MM.1S (cell line): ENCODE results near the gene CHAMP1.
A peak's percentile ranks its signal among the peaks of the same experiment; 100 is the strongest.

Experiments
- DNase-seq: peaks from one replicate; pipeline ENCODE4 v3.0.0-alpha.2; 2015
- H2AFZ ChIP-seq: fragments of 300-600 bp; sonication (generic); 2 replicates; pipeline ENCODE4 v1.6.0; 2016; ENCODE audit warnings: antibody characterized with exemption, low read length
- H3F3A ChIP-seq: fragments of 300-600 bp; sonication (generic); 2 replicates; pipeline ENCODE4 v1.6.1; 2016; ENCODE audit warnings: mild to moderate bottlenecking, antibody characterized with exemption, low read length, moderate library complexity, mixed read lengths; ENCODE audit not compliant: insufficient read depth
- H3K27ac ChIP-seq: fragments of 300-600 bp; sonication (generic); 2 replicates; pipeline ENCODE4 v1.5.1; 2016; ENCODE audit warnings: mild to moderate bottlenecking, low read length
- H3K27me3 ChIP-seq: fragments of 300-600 bp; sonication (generic); replicated peaks from 2 replicates; pipeline ENCODE4 v1.6.0; 2016; ENCODE audit warnings: low read length; ENCODE audit not compliant: insufficient read depth
- H3K36me3 ChIP-seq: fragments of 300-600 bp; sonication (generic); replicated peaks from 2 replicates; pipeline ENCODE4 v1.6.1; 2016; ENCODE audit warnings: mild to moderate bottlenecking, low read length, mixed read lengths; ENCODE audit not compliant: insufficient read depth
- H3K4me1 ChIP-seq: fragments of 300-600 bp; sonication (generic); 2 replicates; pipeline ENCODE4 v1.6.1; 2016; ENCODE audit warnings: low read length, mixed read lengths
- H3K4me2 ChIP-seq: fragments of 300-600 bp; sonication (generic); 2 replicates; pipeline ENCODE4 v1.6.0; 2016; ENCODE audit warnings: low read depth, low read length
- H3K4me3 ChIP-seq: fragments of 300-600 bp; sonication (generic); 2 replicates; pipeline ENCODE4 v1.5.1; 2016; ENCODE audit warnings: low read length, mixed read lengths
- H3K79me2 ChIP-seq: fragments of 300-600 bp; sonication (generic); 2 replicates; pipeline ENCODE4 v1.6.1; 2016; ENCODE audit warnings: mixed run types, low read length, mixed read lengths
- H3K9ac ChIP-seq: fragments of 300-600 bp; sonication (generic); 2 replicates; pipeline ENCODE4 v1.6.1; 2016; ENCODE audit warnings: low read length, mixed read lengths
- H3K9me2 ChIP-seq: fragments of 300-600 bp; sonication (generic); replicated peaks from 2 replicates; pipeline ENCODE4 v1.6.1; 2016; ENCODE audit warnings: mild to moderate bottlenecking, low read length, mixed read lengths; ENCODE audit not compliant: insufficient read depth
- H3K9me3 ChIP-seq: fragments of 300-600 bp; sonication (generic); replicated peaks from 2 replicates; pipeline ENCODE4 v1.6.1; 2016; ENCODE audit warnings: mild to moderate bottlenecking, low read length, mixed read lengths; ENCODE audit not compliant: insufficient read depth
- H4K20me1 ChIP-seq: fragments of 300-600 bp; sonication (generic); 2 replicates; pipeline ENCODE4 v1.6.1; 2016; ENCODE audit warnings: mild to moderate bottlenecking, low read length, moderate library complexity, mixed read lengths; ENCODE audit not compliant: insufficient read depth
- EZH2 ChIP-seq: fragments of 300-600 bp; sonication (generic); optimal IDR thresholded peaks from 2 replicates; pipeline ENCODE3; 2017; ENCODE audit warnings: low read depth, mild to moderate bottlenecking, antibody characterized with exemption, low read length, mixed read lengths
- EZH2phosphoT487 ChIP-seq: fragments of 300-600 bp; sonication (generic); IDR thresholded peaks from 2 replicates; pipeline ENCODE4 v1.6.1; 2018; ENCODE audit warnings: antibody characterized with exemption, low read length
- TF ChIP-seq, protein P1 (sequence below): fragments of 300-600 bp; sonication (generic); IDR thresholded peaks from 2 replicates; pipeline ENCODE4 v1.5.1; 2016; ENCODE audit warnings: antibody characterized with exemption, low read length, mixed read lengths

CHAMP1 gene

DNA sequence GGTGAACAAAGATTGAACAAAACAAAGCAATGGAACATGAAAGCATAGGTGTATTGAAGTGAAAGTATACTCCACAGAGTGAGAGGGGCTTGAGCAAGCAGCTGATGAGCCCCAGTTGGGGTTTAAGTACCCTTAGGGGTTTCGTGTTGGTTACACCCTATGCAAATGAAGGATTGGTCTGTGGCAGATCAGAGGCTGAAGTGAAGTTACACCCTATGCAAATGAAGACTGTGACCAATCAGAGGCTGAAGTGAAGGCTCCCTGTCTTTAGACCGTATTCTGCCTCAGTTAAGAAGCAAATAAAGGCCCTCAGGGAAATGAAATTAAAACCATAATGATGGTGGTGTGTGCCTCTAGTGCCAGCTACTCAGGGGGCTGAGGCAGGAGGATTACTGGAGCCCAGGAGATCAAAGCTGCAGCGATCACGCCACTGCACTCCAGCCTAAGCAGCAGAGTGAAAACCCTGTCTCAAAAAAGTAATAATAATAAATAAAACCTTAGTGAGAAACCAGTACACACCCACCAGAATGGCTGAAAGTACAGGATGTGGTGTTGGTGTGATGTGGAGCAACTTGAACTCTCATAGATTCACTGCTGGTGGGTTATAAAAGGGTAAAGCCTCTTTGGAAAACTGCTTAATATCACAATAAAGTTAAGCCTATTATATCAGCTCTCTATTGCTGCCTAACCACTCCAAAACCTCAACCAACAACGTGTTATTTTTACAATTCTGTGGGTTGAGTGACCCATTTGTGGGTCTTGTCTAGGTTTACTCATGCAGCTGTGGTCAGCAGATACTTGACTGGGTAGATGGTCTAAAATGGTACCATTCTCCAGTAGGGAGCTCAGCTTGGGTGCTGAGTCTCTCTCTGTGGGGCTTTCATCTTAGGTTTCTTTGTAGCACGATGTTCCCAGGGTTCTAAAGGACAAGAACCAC, 45.7 kb upstream of the CHAMP1 start:
- no peaks in the 10 kb centered on the region for H4K20me1 ChIP-seq
- H3K9me2 ChIP-seq, result no peaks in the 10 kb centered on the region
- H3K79me2 ChIP-seq, result peaks cover 60% of the 10 kb centered on the region
- H3K4me2 ChIP-seq, result no peak overlapping the region
- no peak overlapping the region for H3K4me3 ChIP-seq
- no peaks in the 10 kb centered on the region for H3K9me3 ChIP-seq
- H3K27ac ChIP-seq, result no peak overlapping the region; the same call in 1 of the 2 replicates
- H3K27me3 ChIP-seq, result no peaks in the 10 kb centered on the region
- DNase-seq, result no peak
- H3F3A ChIP-seq, result peaks cover 9% of the 10 kb centered on the region
- TF ChIP-seq EZH2phosphoT487 (no peak), EZH2 (no peak)
- TF ChIP-seq, protein P1, sequence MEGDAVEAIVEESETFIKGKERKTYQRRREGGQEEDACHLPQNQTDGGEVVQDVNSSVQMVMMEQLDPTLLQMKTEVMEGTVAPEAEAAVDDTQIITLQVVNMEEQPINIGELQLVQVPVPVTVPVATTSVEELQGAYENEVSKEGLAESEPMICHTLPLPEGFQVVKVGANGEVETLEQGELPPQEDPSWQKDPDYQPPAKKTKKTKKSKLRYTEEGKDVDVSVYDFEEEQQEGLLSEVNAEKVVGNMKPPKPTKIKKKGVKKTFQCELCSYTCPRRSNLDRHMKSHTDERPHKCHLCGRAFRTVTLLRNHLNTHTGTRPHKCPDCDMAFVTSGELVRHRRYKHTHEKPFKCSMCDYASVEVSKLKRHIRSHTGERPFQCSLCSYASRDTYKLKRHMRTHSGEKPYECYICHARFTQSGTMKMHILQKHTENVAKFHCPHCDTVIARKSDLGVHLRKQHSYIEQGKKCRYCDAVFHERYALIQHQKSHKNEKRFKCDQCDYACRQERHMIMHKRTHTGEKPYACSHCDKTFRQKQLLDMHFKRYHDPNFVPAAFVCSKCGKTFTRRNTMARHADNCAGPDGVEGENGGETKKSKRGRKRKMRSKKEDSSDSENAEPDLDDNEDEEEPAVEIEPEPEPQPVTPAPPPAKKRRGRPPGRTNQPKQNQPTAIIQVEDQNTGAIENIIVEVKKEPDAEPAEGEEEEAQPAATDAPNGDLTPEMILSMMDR, result no peak
- no peak overlapping the region for H3K9ac ChIP-seq
- peaks cover 64% of the 10 kb centered on the region for H3K4me1 ChIP-seq
- H3K36me3 ChIP-seq, result peaks cover 26% of the 10 kb centered on the region
- no peak overlapping the region for H2AFZ ChIP-seq

DNA sequence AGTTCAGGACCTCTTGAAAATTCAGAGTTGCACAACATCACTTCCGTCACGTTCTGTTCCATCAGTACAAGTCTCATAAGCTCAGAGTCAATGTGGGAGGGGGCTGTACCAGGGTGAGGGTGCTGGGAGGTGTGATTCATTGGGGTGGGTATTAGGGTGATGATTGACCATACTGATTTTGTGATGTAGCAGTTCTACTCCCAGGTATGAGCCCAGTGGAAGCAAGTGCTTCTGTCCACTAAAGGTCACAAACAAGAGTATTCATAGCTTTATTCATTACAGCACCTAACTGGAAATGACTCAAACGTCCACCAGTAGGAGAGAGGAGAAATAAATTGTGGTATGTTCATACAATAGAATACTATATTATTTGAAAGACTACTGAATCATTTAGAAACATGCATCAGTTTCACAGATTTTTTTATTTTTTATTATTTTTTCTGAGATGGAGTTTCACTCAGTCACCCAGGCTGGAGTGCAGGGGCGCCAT, 45.0 kb upstream of the CHAMP1 start:
- no peak overlapping the region for H3K4me3 ChIP-seq
- DNase-seq, result no peak
- peaks cover 26% of the 10 kb centered on the region for H3K36me3 ChIP-seq
- no peak overlapping the region for H2AFZ ChIP-seq
- peaks cover 59% of the 10 kb centered on the region for H3K79me2 ChIP-seq
- H3K4me2 ChIP-seq, result no peak overlapping the region
- no peaks in the 10 kb centered on the region for H4K20me1 ChIP-seq
- peaks cover 11% of the 10 kb centered on the region for H3F3A ChIP-seq
- TF ChIP-seq EZH2, result no peak
- TF ChIP-seq EZH2phosphoT487, result no peak
- TF ChIP-seq, protein P1, result no peak
- peaks cover 64% of the 10 kb centered on the region for H3K4me1 ChIP-seq
- H3K27me3 ChIP-seq, result no peaks in the 10 kb centered on the region
- H3K27ac ChIP-seq, result no peak overlapping the region; the same call in 1 of the 2 replicates
- no peak overlapping the region for H3K9ac ChIP-seq
- H3K9me2 ChIP-seq, result no peaks in the 10 kb centered on the region
- no peaks in the 10 kb centered on the region for H3K9me3 ChIP-seq

DNA sequence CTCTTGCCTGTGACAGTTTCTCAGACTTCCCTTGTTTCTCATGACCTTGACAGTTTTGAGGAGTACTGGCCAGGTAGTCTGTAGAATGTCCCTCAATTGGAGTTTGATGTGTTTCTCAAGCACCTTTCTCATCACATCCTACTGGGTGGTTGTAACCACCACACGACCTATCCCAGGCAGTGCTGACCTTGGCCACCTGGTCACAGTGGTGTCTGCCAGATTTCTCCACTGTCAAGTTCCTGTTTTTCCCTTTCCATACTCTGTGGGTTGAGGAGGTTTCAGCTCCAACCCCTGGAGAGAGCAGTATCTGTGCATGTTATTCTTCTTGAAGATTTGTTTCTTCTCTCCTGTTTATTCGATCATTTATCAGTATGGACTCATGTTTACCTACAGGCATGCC, 41.3 kb upstream of the CHAMP1 start:
- Histone ChIP-seq H4K20me1 (no peaks in the 10 kb centered on the region), H3K36me3 (peaks cover 11% of the 10 kb centered on the region; the same call in 1 of the 2 replicates), H3K9me2 (no peaks in the 10 kb centered on the region), H3F3A (peaks cover 28% of the 10 kb centered on the region), H3K9me3 (no peaks in the 10 kb centered on the region), H3K27me3 (no peaks in the 10 kb centered on the region), H3K4me3 (no peak overlapping the region), H3K4me2 (no peak overlapping the region), H3K4me1 (peaks cover 64% of the 10 kb centered on the region), H3K27ac (peak overlapping the region; percentile 33; the same call in 1 of the 2 replicates), H2AFZ (no peak overlapping the region), H3K79me2 (peaks cover 47% of the 10 kb centered on the region), H3K9ac (no peak overlapping the region)
- no peak for DNase-seq
- no peak for TF ChIP-seq EZH2phosphoT487
- TF ChIP-seq, protein P1, result no peak
- no peak for TF ChIP-seq EZH2
